ENCODE measurements around the gene SULF2. TPM values are rescaled to one million over a fixed set of nuclear protein-coding genes. Genes with fewer than 3 reads are reported as not detected.

SULF2 gene
- total and polyA plus RNA-seq, 2 of the 4 experiments (the other 2 are of a cell fraction): 0.54 to 0.77 TPM

DNA sequence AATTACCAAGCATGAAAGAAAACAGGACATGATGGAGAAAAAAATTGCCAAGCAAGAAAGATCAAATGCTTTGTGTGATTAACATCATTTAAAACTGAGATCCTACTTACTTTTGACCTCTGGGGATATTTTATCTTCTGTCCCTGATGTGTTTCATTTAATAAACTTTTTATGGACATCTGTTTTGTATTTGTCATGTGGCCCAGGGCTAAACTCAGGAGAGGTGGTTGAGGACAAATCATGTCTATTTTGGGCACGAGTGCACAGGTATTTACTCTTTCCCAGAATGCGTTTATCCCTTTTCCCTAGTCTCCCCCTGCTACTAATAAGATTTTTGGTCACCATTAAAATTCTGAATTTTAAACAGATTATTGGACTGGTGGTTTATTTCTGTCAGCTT is 155.4 kb downstream of the SULF2 start:
- ATAC-seq (ENCODE audit: low read depth) (no peak), DNase-seq (no peak)
- no peak overlapping the region for H3K9ac ChIP-seq (ENCODE audit: low read depth, low read length)
- in situ Hi-C loops (cut with MboI; ENCODE audit: low sequenced_read_pairs): loop anchor here (10.0 kb wide), 2 partner anchors 435 to 875 kb away; no protein-coding TSS in a partner anchor
- H4K8ac ChIP-seq (ENCODE audit: low read depth in 2 of 2, low read length in 2 of 2): no peak overlapping the region
- no peak overlapping the region for H3K23ac ChIP-seq (ENCODE audit: low read depth, low read length)
- H3K9me1 ChIP-seq (ENCODE audit: insufficient read depth, low read length): no peaks in the 10 kb centered on the region
- intact Hi-C loops (cut with micrococcal nuclease): no loop called here
- no peak overlapping the region for H4K5ac ChIP-seq (ENCODE audit: low read depth, low read length)
- no peak overlapping the region for H4K91ac ChIP-seq (ENCODE audit: insufficient read depth, low read depth, low read length)
- no peak overlapping the region for H2AFZ ChIP-seq (replicated peaks; ENCODE audit: low read length, poor library complexity)
- no peak overlapping the region for H2BK20ac ChIP-seq (ENCODE audit: low read depth, low read length)
- dilution Hi-C loops (cut with HindIII; ENCODE audit: low sequenced_read_pairs, unreplicated experiment): no loop called here
- BruUV-seq (replicated peaks): no TSS peak
- no peak overlapping the region for H2BK5ac ChIP-seq (ENCODE audit: low read depth, low read length, poor library complexity, severe bottlenecking)
- no peaks in the 10 kb centered on the region for H3K27me3 ChIP-seq (ENCODE audit: control insufficient read depth, insufficient read depth, low read length)
- POLR2A ChIA-PET (ENCODE audit: unreplicated experiment): no interaction called here
- H3K14ac ChIP-seq (replicated peaks; ENCODE audit: low read depth, low read length): no peak overlapping the region
- H2AK5ac ChIP-seq (ENCODE audit: low read depth, low read length): no peak overlapping the region
- no peaks in the 10 kb centered on the region for H3K9me3 ChIP-seq (ENCODE audit: control insufficient read depth, insufficient read depth, low read length)
- H2BK15ac ChIP-seq (ENCODE audit: low read depth, low read length): no peak overlapping the region
- no peak overlapping the region for H3K4ac ChIP-seq (ENCODE audit: low read depth, low read length)
- no peak overlapping the region for H3K56ac ChIP-seq (ENCODE audit: extremely low read depth, insufficient read depth, low read length)
- no peak overlapping the region for H3K18ac ChIP-seq (ENCODE audit: low read depth, low read length)
- H3K4me3 ChIP-seq (ENCODE audit: insufficient read depth, low read depth, low read length): no peak overlapping the region
- H4K20me1 ChIP-seq (ENCODE audit: insufficient read depth, low read length): no peaks in the 10 kb centered on the region
- 0 out of 2 replicates have a peak, but pooled peaks cover 2% of the 10 kb centered on the region for H3K4me1 ChIP-seq (ENCODE audit: control insufficient read depth, insufficient read depth, low read length)
- H2AK9ac ChIP-seq (replicated peaks; ENCODE audit: low read depth, low read length, poor library complexity): no peak overlapping the region
- no CpG with 5 or more reads among the region's 2 CpGs for WGBS, 2 experiments (ENCODE audit: extremely low coverage in 2 of 2, insufficient read length in 1 of 2)
- no peak overlapping the region for H3K27ac ChIP-seq (ENCODE audit: insufficient read depth, low read length)
- peaks cover 0 to 6% of the 10 kb centered on the region in 2 experiments for H3K79me1 ChIP-seq (ENCODE audit: low read depth in 1 of 2, low read length in 2 of 2)
- H3K4me2 ChIP-seq (ENCODE audit: low read depth, low read length): no peak overlapping the region
- CTCF ChIA-PET: no interaction called here
- H2BK120ac ChIP-seq (ENCODE audit: low read depth, low read length): no peak overlapping the region
- H3K36me3 ChIP-seq (ENCODE audit: control insufficient read depth, insufficient read depth, low read length): peaks cover 9% of the 10 kb centered on the region
- TF ChIP-seq BHLHE40 (IDR thresholded peaks at IDR 0.05; ENCODE audit: low read depth, low read length) (no peak), SMC3 (IDR thresholded peaks at IDR 0.05; ENCODE audit: low read depth, low read length) (no peak), POLR2A (IDR thresholded peaks at IDR 0.05; ENCODE audit: low read depth, low read length) (no peak), NFE2L2 (IDR thresholded peaks at IDR 0.05; ENCODE audit: low read depth, low read length) (no peak), RFX5 (IDR thresholded peaks at IDR 0.05; ENCODE audit: low read depth, low read length) (no peak), RAD21 (IDR thresholded peaks at IDR 0.05; ENCODE audit: low read length) (no peak), CEBPB (IDR thresholded peaks at IDR 0.05; ENCODE audit: low read depth, low read length) (no peak), CHD1 (IDR thresholded peaks at IDR 0.05; ENCODE audit: low read depth, low read length) (no peak), USF2 (IDR thresholded peaks at IDR 0.05; ENCODE audit: low read depth, low read length) (no peak), FOS (IDR thresholded peaks at IDR 0.05; ENCODE audit: low read depth, low read length) (no peak), MAZ (IDR thresholded peaks at IDR 0.05; ENCODE audit: borderline replicate concordance, low read depth, low read length) (no peak), RCOR1 (IDR thresholded peaks at IDR 0.05; ENCODE audit: insufficient replicate concordance, low read length) (no peak), MAFK (IDR thresholded peaks at IDR 0.05; ENCODE audit: low read depth, low read length) (no peak), MXI1 (IDR thresholded peaks at IDR 0.05; ENCODE audit: borderline replicate concordance, low read depth, low read length) (no peak)
- TF ChIP-seq, protein P1, sequence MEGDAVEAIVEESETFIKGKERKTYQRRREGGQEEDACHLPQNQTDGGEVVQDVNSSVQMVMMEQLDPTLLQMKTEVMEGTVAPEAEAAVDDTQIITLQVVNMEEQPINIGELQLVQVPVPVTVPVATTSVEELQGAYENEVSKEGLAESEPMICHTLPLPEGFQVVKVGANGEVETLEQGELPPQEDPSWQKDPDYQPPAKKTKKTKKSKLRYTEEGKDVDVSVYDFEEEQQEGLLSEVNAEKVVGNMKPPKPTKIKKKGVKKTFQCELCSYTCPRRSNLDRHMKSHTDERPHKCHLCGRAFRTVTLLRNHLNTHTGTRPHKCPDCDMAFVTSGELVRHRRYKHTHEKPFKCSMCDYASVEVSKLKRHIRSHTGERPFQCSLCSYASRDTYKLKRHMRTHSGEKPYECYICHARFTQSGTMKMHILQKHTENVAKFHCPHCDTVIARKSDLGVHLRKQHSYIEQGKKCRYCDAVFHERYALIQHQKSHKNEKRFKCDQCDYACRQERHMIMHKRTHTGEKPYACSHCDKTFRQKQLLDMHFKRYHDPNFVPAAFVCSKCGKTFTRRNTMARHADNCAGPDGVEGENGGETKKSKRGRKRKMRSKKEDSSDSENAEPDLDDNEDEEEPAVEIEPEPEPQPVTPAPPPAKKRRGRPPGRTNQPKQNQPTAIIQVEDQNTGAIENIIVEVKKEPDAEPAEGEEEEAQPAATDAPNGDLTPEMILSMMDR (conservative IDR thresholded peaks at IDR 0.05; ENCODE audit: low read depth, low read length): no peak
- TF ChIP-seq, protein P2, sequence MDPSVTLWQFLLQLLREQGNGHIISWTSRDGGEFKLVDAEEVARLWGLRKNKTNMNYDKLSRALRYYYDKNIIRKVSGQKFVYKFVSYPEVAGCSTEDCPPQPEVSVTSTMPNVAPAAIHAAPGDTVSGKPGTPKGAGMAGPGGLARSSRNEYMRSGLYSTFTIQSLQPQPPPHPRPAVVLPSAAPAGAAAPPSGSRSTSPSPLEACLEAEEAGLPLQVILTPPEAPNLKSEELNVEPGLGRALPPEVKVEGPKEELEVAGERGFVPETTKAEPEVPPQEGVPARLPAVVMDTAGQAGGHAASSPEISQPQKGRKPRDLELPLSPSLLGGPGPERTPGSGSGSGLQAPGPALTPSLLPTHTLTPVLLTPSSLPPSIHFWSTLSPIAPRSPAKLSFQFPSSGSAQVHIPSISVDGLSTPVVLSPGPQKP (IDR thresholded peaks at IDR 0.05; ENCODE audit: borderline replicate concordance, low read depth, low read length): no peak

Data from IMR-90 (cell line).